HG02571 (cell line): Measurements from ENCODE around the gene PRR35.
"Not testable (repeated sequence)": the region's sequence is repeated elsewhere in the genome, so short reads cannot be mapped to it uniquely, and the experiment has no call there.

ENCODE experiments used
- ATAC-seq: cut with Tn5 transposase; IDR thresholded peaks from one replicate; pipeline ENCODE4 v1.9.1; 2021; ENCODE audit warnings: mild to moderate bottlenecking, moderate library complexity; ENCODE audit not compliant: unreplicated experiment

Gene PRR35

DNA sequence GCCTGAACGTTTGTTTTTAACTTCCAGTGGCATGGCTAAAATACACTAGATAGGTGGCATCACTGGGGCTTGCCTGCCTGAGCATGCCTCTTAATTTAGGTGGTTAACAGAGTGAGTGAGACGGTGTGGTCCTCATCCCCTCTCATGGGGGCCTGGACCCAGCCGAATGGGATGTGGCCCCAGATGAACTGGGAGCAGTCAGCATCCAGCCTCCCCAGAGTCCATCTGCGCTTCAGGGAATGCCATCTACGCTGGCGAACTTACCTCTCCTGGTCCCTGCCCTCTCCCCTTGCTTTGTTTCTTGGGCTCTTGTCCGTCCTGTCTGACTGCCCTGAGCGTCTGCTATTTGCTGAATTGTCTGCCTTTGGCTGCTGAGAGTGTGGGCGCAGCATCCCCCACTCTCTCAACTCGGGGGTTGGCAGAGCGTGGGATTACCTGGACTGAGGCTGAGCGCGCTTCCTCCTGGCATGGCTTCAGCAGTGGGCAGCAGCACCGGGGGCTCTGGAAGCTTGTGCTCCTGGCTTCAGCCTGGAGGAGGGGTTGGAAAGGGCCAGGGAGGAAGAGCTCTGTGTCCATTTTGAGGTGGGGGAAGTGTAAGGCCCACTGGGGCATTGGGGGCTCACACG, 31.8 kb downstream of the PRR35 start:
- no peak for ATAC-seq

DNA sequence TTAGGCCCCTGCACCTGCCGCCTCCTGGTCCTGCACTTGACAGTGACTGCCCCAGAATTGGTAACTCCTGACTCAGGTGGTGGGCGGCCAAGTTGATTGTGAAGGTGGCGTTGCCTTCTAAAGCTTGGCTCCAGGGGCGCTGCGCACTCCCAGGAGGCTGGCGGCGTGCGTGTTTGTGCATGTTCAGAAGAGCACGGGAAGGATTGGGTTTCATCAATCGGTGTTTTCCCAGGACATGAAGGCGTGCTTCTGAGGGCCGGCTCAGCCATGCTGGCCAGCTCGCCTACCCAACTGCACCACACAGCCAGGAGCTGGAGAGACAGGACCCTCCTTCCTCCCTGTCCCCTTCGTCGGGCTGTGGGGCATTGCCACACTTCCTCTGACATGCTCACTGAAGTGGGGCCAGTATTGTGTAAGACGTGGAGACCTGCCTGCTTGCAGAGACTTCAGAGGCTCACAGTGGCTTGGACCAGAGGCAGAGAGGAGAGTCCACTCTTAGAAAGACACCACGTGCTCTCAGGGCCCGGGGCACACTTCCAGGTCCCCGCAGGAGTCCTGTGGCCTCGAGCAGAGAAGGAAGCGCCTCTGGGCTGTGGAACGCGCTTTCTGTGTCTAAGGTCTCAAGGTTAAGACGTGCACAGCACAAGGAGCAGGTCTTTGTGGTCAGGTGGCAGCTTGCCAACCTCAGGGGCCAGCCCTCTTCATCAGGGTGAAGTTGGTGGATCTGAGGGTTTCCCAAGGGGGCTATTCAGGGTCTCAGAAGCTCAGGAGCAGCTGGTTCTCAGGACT, 32.5 kb downstream of the PRR35 start:
- no peak for ATAC-seq

DNA sequence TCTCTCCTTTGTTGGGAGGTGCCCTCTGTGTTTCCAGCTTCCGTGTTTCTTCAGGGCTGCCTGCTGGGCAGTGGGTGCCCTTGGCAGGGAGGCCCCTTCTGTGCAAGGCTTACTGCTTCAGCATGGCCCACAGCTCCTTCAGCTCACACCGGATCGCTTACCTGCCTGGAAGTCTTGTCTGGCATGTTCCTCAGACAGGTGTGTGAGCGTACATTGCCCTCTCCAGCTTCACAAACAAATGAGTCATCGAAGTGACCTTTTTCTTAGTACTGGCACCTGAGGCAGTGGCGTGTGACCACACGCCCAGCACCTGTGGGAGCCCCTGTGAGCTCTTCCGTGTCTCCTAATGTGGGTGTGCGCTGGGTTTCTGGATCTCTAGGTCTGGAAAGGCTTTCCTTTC, 33.2 kb downstream of the PRR35 start:
- no peak for ATAC-seq

DNA sequence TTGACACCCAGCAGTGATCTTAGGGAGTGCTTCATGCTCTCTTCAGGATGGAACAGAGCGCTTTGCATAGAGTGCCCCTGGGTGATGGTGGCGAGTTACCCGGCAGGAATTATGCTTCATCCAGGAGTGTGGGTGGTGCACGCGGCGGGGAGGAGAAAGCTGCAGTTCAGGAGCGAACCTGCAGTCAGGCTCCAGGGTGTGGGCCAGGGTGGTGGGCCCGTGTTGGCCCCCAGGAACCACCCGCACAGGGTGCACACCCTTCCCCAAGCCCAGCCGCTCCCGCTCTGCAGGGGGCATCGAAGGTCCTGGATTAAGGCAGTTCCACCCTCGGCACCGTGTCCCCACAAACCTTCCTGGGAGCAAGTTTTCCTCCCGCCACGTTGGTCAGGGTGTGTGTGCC, 33.6 kb downstream of the PRR35 start:
- no peak for ATAC-seq

DNA sequence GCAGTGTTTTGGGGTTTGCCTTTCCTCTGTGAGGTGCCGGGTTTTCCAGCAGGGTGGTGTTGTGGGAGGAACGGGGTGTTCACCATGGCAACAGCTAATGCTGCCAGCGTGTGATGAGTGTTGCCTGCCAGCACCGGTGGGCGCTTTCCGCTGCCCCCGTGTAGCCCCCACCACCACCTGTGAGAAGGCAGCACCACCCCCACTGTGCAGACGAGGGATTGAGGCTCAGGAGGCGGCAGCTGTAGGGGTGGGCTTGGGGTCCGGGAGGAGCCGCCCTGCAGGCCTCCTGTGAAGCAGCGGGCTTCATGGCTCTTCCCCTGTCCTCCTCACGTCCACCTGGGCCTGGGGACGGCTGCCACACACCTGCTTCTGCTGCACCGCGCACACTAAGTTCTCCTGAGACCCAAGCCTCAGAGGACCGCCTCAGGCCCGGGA, 34.9 kb downstream of the PRR35 start:
- no peak for ATAC-seq

DNA sequence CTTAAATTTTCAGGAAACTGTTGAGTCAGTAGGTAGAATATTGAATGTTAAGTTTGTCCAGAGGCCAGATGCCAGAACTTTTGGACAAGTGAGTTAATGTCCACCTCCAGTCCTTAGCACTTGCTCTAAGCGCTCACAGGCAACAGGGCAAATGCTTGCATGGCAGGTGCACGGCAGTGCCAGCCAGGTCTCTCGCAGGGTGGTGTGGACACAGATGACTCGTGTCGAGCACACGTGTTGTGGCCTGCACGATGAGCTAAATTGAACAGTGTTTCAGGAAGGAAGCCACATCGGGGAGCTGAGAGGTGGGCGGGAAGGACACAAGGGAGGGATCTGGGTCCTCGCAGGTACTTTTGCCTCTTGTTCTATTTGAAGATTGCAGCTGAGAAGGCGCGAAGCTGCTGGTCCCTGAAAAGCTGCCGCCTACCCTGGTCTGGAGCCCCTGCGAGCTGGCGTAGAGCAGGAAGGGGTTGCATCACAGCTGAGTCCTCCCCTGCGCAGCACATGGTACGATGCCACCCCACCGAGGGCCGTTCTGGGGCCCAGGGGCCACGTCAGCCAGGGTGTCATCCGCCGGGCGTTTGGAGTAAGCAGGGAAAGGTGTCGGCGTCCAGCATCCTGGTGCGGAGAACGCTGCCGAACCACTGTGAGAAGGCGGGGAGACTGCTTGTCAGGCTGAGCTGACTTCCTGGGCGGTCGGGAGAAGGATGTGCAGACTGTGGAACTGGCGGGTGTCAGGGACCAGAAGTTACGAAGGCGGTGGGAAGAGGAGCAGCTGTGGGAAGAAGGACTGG, 35.9 kb downstream of the PRR35 start:
- no peak for ATAC-seq

DNA sequence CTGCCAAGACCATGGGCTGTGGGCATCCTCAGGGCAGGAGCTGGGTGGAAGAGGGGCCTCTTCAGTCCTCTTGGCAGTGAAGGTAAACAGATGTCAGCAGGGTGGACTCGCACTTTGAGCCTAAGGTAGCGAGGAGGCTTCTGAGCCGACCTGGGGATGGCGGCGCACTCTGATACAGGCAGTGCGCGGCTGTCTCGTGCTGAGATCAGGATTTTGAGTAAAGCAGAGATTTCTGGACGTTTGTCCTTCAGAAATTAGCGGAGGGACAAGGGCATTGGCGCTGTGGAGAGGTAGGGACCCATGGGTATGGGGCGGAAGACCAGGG, 36.5 kb downstream of the PRR35 start:
- no peak for ATAC-seq

DNA sequence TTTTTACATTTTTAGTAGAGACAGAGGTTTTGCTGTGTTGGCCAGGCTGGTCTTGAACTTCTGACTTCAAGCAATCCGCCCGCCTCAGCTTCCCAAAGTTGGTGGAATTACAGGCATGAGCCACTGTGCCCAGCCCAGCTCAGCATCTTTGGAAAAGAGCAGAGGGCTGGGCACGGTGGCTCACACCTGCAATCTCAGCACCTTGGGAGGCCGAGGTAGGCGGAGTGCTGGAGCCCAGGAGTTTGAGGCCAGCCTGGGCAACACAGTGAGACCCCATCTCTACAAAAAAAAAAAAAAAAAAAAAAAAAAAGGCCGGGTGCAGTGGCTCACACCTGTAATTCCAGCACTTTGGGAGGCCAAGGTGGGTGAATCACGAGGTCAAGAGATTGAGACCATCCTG, 37.5 kb downstream of the PRR35 start:
- ATAC-seq: not testable (repeated sequence)

DNA sequence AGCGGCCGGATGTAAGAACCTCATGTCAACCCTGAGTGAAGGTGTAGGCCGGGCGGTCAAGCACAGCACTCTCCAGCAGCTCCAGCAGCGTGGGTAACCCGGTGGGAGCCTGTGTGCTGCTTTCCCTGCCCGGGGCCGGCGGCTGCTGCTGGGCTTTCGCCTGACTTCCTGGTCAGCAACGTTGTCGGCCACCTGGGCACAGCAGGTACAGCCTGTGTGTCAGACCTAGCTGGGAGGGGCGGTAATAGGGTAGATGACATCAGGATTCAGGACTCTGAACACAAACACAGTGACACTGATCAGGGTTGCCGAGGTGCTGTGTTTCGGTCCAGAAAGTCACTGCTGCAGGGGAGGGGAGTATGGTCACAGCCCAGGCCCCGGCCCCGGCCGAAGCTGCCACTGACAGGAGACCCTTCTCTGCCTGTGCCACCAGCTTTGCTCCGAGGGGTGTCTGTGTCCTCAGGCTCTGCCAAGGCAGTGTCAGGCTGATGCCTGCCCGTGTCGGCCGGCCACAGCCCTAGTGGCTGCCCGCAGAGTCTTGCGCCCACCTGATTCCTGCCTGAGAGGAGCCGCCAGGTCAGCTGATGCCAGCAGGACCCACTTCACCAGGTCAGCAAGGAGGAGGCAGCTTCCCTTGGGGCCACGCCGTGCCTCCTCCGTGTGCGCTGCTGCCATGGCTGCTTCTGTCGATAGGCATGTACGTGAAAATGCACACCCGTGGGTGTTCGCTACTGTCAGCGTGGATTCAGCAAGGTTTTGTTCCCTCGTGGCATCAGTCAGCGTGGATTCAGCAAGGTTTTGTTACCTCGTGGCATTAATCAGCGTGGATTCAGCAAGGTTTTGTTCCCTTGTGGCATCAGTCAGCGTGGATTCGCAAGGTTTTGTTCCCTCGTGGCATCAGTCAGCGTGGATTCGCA, 38.9 kb downstream of the PRR35 start:
- no peak for ATAC-seq

DNA sequence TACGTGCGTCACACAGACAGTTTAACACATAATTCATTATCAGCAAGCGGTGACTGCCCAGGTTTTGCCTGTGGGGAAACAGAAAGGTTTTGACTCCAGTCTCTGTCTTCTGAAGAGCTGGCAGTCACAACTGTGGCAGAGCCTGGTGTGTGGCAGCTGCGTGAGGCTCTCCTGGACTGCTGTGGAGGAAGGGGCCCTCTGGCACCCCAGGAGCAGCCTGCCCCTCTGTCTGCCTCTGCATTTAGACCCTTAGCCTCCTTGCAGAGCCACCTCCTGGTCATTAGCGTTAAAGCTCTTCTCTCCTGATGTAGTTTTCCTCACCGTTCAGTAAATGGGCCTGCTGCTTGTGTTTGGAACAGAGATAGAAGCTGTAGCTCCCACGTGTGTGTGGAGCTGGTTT, 40.6 kb downstream of the PRR35 start:
- ATAC-seq: no peak

DNA sequence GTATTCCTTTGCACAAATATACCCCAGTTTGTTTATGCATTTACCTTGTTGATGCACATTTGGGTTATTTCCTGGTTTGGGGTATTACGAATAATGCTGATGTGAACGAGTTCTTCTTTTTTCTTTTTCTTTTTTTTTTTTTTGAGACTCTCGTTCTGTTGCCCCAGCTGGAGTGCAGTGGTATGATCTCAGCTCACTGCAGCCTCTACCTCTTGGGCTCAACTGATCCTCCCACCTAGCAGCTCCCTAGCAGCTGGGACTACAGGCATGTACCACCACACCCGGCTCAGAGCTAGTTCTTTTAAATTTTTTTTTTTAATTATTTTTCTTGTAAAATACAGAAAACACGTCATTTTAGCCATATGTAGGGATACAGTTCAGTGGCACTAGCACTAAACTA, 43.7 kb downstream of the PRR35 start:
- no peak for ATAC-seq

DNA sequence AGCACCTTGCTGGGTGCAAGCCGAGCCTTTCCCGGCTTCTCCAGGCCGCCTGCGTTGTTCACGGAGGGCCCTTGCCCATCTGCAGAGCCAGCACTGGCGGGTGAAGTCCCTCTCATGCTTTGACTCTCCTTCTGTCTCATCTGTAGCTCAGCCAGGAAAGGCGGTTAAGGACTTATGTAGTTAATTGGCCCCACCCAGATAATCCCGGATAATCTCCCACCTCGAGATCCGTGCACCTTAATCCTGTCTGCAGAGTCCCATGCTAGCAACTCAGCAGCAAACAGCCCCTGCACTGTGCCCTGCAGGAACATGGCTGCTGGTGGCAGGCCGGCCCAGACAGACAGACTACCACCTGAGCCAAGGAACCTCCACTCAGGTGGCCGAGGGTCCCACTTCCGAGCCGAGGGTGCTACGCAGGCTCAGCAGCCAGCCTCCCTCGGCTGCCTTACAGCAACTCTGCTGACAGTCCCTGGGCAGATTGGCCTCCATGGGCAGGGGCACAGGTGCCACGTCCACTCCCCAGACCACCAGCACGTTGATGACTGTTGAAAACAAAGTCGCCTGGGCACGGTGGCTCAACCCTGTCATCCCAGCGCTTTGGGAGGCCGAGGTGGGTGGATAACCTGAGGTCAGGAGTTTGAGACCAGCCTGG, 46.6 kb downstream of the PRR35 start:
- no peak for ATAC-seq

DNA sequence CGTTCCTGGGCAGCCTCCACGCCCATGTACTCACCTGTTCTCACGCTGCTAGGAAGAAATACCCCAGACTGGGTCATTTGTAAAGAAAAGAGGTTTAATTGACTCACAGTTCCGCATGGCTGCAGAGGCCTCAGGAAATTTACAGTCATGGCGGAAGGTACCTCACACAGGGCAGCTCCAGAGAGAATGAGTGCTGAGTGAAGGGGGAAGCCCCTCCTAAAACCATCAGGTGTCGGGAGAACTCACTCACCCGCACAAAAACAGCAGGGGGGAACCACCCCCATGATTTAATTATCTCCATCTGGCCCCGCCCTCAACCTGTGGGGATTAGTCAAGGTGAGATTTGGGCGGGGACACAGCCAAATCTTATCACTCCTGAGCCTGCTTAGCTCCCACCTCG, 47.8 kb downstream of the PRR35 start:
- no peak for ATAC-seq

DNA sequence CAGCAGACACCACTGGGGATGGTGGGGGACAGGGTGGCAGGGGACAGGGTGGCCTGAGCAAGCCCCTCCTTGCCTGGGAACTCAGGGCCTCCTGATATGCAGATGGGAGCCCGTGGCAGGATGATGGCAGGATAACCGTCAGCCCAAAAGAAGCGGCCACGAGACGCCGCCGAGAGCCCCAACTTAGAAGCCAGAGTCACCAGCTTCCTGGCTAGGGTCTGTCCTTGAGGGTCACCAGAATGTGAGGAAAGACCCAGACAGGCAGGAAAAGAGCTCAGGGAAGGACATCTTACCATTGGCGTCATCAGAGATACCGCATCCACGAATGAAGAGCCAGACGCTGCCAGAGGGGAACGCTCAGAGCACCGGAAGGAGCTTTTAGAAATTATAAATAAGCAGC, 49.1 kb downstream of the PRR35 start:
- ATAC-seq: no peak

DNA sequence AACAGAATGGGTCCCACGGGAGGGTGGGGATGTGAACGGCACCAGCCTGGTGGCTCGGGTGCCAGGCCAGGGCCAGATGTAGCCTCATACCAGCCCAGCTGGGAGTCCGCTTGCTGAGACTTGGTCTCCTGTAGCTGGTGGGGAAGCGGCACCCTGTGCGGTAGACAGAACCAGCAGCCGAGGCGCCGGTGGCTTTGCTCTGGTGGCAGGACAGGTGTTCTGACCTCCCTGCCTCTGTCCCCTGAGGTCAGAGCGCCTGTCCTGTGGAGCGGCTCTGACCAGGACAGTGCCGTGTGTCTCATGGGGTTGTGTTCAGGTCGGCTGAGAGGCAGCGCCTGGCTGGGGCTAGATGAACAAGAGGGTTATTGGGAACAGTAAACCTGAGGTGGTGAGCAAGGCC, 49.8 kb downstream of the PRR35 start:
- ATAC-seq: no peak

DNA sequence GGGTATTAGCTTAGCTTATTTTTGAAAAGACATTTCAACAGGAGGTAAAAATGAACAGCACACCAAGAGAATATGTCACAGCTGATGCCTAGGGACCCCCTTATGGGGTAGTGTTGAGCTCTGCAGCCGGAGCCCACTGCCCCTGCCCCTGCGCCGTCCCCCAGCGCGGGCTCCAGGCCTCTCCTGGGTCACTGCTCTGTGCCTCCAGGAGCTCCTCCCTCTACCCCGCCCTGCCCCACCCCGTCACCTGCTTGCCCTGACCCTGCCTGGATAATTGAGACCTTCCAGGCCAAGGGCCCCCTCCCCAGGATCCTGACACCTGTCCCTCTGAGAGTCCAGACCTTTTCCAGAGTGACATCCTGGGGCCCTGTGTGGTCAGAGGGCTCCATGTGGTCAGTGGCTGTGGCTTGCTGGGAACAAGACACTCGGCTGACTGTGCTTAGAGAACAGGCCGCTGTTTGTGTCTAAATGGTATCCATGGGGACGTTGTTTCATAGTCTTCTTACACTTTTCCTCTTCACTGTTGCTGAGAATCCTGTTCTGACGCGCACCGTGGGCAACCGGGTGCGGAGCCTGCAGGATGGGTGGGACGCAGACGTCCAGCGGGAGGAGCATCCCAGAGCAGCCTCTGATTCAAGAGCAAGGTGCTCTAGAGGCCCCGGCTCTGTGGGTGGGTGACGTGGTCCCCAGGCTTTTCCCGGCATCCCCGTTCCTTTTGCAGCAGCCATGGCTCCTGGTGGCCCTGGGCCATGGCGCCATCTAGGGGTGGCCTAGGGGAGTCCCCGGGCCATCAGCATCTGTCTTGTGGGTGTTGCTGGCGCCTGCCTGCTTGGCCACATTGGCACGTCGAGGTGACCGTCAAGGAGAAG, 50.6 kb downstream of the PRR35 start:
- ATAC-seq: no peak

DNA sequence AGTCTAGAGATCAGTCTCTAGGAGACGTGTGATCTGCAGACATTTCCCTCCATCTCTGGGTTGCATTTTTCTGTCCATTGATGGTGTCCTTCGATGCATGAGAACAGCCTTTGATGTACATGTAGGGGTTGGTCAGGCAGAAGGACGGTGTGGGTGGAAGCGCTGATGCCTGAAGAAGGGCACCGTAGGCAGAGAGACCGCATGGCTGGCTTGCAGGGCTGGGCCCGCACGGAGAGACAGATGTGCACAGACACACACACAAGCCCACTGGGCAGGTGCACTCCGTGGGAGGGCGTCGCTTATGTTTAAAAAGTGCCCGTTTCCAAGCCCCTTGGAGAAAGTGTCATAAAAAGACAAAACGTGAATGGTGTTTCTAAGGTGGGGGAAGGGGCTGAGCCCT, 54.9 kb downstream of the PRR35 start:
- no peak for ATAC-seq
